GM18861 (cell line): ENCODE results near the gene PLXNB2.
"Not testable (repeated sequence)": the region's sequence is repeated elsewhere in the genome, so short reads cannot be mapped to it uniquely, and the experiment has no call there.

Experiments
- ATAC-seq: cut with Tn5 transposase; IDR thresholded peaks from one replicate; pipeline ENCODE4 v1.9.1; 2021; ENCODE audit not compliant: unreplicated experiment

PLXNB2 gene

GRCh38 chr22:50281384-50281760, 26.1 kb downstream of the PLXNB2 start:
- no peak for ATAC-seq

- ATAC-seq = no peak
Observed at GRCh38 chr22:50280708-50281383, 26.6 kb downstream of the PLXNB2 start.

- ATAC-seq = no peak
Observed at GRCh38 chr22:50280022-50280707, 27.3 kb downstream of the PLXNB2 start.

GRCh38 chr22:50278956-50279619, 28.4 kb downstream of the PLXNB2 start:
- no peak for ATAC-seq

- no peak for ATAC-seq
Observed at GRCh38 chr22:50278461-50278860, 29.0 kb downstream of the PLXNB2 start.

- no peak for ATAC-seq
Observed at GRCh38 chr22:50277761-50278160, 29.7 kb downstream of the PLXNB2 start.

- ATAC-seq = peak; percentile 38
Observed at GRCh38 chr22:50276143-50276542, 31.3 kb downstream of the PLXNB2 start.

GRCh38 chr22:50275181-50276055, 32.0 kb downstream of the PLXNB2 start:
- no peak for ATAC-seq

- no peak for ATAC-seq
Observed at GRCh38 chr22:50274771-50275170, 32.7 kb downstream of the PLXNB2 start.

- no peak for ATAC-seq
Observed at GRCh38 chr22:50274311-50274710, 33.1 kb downstream of the PLXNB2 start.

- not testable (repeated sequence) for ATAC-seq
Observed at GRCh38 chr22:50273781-50274180, 33.7 kb downstream of the PLXNB2 start.

GRCh38 chr22:50273352-50273751, 34.1 kb downstream of the PLXNB2 start:
- ATAC-seq = not testable (repeated sequence)

- no peak for ATAC-seq
Observed at GRCh38 chr22:50272044-50272802, 35.2 kb downstream of the PLXNB2 start.

GRCh38 chr22:50271519-50271970, 35.9 kb downstream of the PLXNB2 start:
- no peak for ATAC-seq

GRCh38 chr22:50270666-50271394, 36.6 kb downstream of the PLXNB2 start:
- no peak for ATAC-seq

GRCh38 chr22:50269970-50270665, 37.3 kb downstream of the PLXNB2 start, which contains the start of gene MAPK11:
TSS of gene MAPK11 (minus strand) at chr22:50270380. CDS start at chr22:50270292, 88 bp downstream.
- ATAC-seq = no peak

- no peak for ATAC-seq
Observed at GRCh38 chr22:50269573-50269969, 37.9 kb downstream of the PLXNB2 start.

- no peak for ATAC-seq
Observed at GRCh38 chr22:50268655-50269113, 38.8 kb downstream of the PLXNB2 start.
